DOHH2 (cell line): ENCODE data around the gene TMEM131.

Experiments used
- CTCF ChIP-seq: fragments of 200-600 bp; sonication (generic); IDR thresholded peaks from one replicate; pipeline ENCODE4 v1.5.1; 2014; ENCODE audit warnings: antibody characterized with exemption, mild to moderate bottlenecking, low read depth, low read length; ENCODE audit not compliant: poor library complexity, severe bottlenecking
- EZH2phosphoT487 ChIP-seq: fragments of 200-600 bp; sonication (generic); IDR thresholded peaks from 2 replicates; pipeline ENCODE4 v1.6.1; 2017; ENCODE audit warnings: borderline replicate concordance, mild to moderate bottlenecking, antibody characterized with exemption, low read length, moderate library complexity, mixed read lengths

DNA sequence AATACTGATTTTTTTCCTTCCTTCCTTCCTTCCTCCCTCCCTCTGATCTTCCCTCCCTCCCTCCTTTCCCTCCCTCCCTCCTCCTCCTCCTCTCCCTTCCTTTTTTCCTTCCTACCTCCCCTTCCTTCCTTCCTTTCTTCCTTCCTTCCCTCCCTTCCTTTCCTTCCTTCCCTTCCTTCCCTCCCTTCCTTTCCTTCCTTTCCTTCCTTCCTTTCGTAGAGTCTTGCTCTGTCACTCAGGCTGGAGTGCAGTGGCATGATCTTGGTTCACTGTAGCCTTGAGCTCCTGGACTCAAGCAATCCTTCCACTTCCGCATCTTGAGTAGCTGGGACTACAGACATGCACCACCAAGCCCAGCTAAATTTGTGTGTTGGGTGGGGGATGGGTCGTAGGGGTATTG is 8.9 kb upstream of the TMEM131 start:
- TF ChIP-seq CTCF (no peak), EZH2phosphoT487 (no peak)
